ENCODE measurements around the gene AGAP1.

Gene AGAP1

GRCh38 chr2:235612181-235612950 lies 118.5 kb downstream of the AGAP1 start:
- no peak for DNase-seq

- no peak for DNase-seq
Measured at GRCh38 chr2:235613649-235614048, 119.8 kb downstream of the AGAP1 start.

GRCh38 chr2:235614176-235614860 lies 120.5 kb downstream of the AGAP1 start:
- DNase-seq: no peak

- no peak for DNase-seq
Measured at GRCh38 chr2:235614900-235615712, 121.3 kb downstream of the AGAP1 start.

- no peak for DNase-seq
Measured at GRCh38 chr2:235616885-235617284, 123.0 kb downstream of the AGAP1 start.

- no peak for DNase-seq
Measured at GRCh38 chr2:235618039-235618438, 124.2 kb downstream of the AGAP1 start.

- DNase-seq: no peak
Measured at GRCh38 chr2:235619544-235619943, 125.7 kb downstream of the AGAP1 start.

- no peak for DNase-seq
Measured at GRCh38 chr2:235621736-235622135, 127.9 kb downstream of the AGAP1 start.

- DNase-seq: no peak
Measured at GRCh38 chr2:235623111-235623510, 129.3 kb downstream of the AGAP1 start.

- DNase-seq: no peak
Measured at GRCh38 chr2:235623752-235624151, 129.9 kb downstream of the AGAP1 start.

- no peak for DNase-seq
Measured at GRCh38 chr2:235626658-235627057, 132.8 kb downstream of the AGAP1 start.

- no peak for DNase-seq
Measured at GRCh38 chr2:235627682-235628081, 133.8 kb downstream of the AGAP1 start.

- DNase-seq: no peak
Measured at GRCh38 chr2:235630718-235631296, 137.0 kb downstream of the AGAP1 start.

- no peak for DNase-seq
Measured at GRCh38 chr2:235634435-235635158, 140.8 kb downstream of the AGAP1 start.

GRCh38 chr2:235636546-235636945 lies 142.7 kb downstream of the AGAP1 start:
- no peak for DNase-seq

- no peak for DNase-seq
Measured at GRCh38 chr2:235637896-235638295, 144.1 kb downstream of the AGAP1 start.

GRCh38 chr2:235638541-235639427 lies 144.9 kb downstream of the AGAP1 start:
- no peak for DNase-seq

- DNase-seq: no peak
Measured at GRCh38 chr2:235639428-235639773, 145.6 kb downstream of the AGAP1 start.

GRCh38 chr2:235639885-235640284 lies 146.0 kb downstream of the AGAP1 start:
- DNase-seq: no peak

GRCh38 chr2:235640377-235640776 lies 146.5 kb downstream of the AGAP1 start:
- no peak for DNase-seq

GRCh38 chr2:235640926-235641723 lies 147.3 kb downstream of the AGAP1 start:
- DNase-seq: no peak
